AG09319 (cell line): ENCODE results near the gene MUC7.
"Not testable (repeated sequence)": the region's sequence is repeated elsewhere in the genome, so short reads cannot be mapped to it uniquely, and the experiment has no call there.

Experiments
- DNase-seq: peaks from one replicate; pipeline ENCODE4 v3.0.0-alpha.2; 2010; ENCODE audit warnings: low read depth; ENCODE audit errors: extremely low read depth
- CTCF ChIP-seq: IDR thresholded peaks from 2 replicates; pipeline ENCODE4 v1.5.1; 2011; ENCODE audit warnings: low read depth, mild to moderate bottlenecking, inconsistent platforms, low read length, moderate library complexity

MUC7 gene

GRCh38 chr4:70452946-70453345 is 19.1 kb upstream of the MUC7 start:
- no peak for TF ChIP-seq CTCF
- DNase-seq, result no peak

- no peak for TF ChIP-seq CTCF
- DNase-seq, result no peak
These were observed 8.7 kb upstream of the MUC7 start for GRCh38 chr4:70463335-70463734.

- no peak for DNase-seq
These were observed 1.7 kb downstream of the MUC7 start for GRCh38 chr4:70473679-70474078.

GRCh38 chr4:70488748-70489147 is 16.8 kb downstream of the MUC7 start:
- no peak for DNase-seq
- no peak for TF ChIP-seq CTCF

More at GRCh38 chr4:70473679-70474078, 1.7 kb downstream of the MUC7 start:
- TF ChIP-seq CTCF, result no peak

GRCh38 chr4:70496231-70496630 is 24.2 kb downstream of the MUC7 start:
- no peak for TF ChIP-seq CTCF
- no peak for DNase-seq

- DNase-seq, result not testable (repeated sequence)
These were observed 29.8 kb downstream of the MUC7 start for GRCh38 chr4:70501838-70502237.

- no peak for TF ChIP-seq CTCF
- DNase-seq, result no peak
These were observed 32.7 kb downstream of the MUC7 start for GRCh38 chr4:70504733-70505132.

- TF ChIP-seq CTCF, result peak; percentile 98
- peak; percentile 2 for DNase-seq
These were observed 33.3 kb downstream of the MUC7 start for GRCh38 chr4:70505151-70505748.
